NCI-H82 treated with DMSO at 0.1 percent for 48 hours (cell line): ENCODE data around the gene BCAR3.
"Not testable (repeated sequence)": the region's sequence is repeated elsewhere in the genome, so short reads cannot be mapped to it uniquely, and the experiment has no call there.

Experiments used
- DNase-seq: peaks from one replicate; lab custom pipeline; 2025; ENCODE audit not compliant: unreplicated experiment; lab: John Stamatoyannopoulos, UW

BCAR3 gene

DNA sequence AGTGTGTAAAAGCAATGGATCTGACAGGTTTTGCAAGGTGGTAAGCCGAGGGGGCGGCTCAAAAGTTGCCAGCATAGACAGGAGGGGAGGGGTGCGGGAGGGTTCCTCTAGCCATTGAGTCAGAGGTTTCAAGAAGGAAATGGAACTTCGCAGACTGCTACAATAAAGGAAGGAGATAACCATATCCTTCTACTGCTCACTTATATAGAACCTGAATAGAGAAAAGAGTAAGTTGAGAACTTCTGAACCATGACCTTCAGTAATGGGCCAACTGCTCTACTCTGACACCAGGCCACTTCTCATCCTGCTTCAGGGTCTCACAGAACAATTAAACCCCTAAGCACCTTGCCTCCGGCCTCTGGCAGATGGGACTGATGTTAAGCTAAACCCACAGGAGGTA, 26.3 kb upstream of the BCAR3 start:
- no peak for DNase-seq

- no peak for DNase-seq
Observed at GRCh38 chr1:93705892-93706500, 24.4 kb upstream of the BCAR3 start.

- DNase-seq = no peak
Observed at GRCh38 chr1:93704052-93704451, 22.4 kb upstream of the BCAR3 start.

DNA sequence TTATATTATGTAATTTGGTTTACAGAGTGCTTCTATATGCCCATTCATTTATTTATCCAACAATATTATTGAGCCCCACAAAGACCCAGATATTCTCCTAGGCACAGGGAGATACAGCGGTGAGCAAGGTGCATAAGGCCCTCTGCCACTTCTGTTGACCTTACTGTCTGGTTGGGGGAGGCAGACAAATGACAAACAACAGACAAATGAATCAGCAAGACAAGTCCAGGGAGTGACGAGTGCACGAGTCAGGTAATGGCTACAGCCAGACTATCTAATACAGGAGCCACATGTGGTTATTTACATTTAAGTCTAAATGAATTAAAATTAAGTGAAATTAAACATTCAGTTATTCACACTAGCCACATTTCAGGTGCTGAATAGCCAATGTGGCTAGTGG, 22.0 kb upstream of the BCAR3 start:
- DNase-seq = no peak

DNA sequence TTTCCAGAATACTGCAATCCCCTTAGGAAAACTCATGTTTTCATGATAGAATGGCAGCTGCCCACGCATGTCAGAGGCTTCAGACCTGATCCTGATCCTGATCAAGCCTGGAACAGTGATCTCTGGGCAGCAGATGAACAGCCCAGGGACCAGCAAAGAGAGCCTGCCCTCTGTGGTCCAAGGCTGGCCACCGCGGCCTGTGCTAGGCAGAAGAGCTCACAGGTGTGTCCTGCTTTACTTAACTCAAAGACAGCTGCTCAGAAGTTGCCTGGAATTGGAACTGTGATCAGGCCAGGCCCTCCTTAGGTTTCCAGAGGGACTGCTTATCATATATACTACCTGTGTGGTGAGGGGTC, 21.2 kb upstream of the BCAR3 start:
- DNase-seq = no peak

DNA sequence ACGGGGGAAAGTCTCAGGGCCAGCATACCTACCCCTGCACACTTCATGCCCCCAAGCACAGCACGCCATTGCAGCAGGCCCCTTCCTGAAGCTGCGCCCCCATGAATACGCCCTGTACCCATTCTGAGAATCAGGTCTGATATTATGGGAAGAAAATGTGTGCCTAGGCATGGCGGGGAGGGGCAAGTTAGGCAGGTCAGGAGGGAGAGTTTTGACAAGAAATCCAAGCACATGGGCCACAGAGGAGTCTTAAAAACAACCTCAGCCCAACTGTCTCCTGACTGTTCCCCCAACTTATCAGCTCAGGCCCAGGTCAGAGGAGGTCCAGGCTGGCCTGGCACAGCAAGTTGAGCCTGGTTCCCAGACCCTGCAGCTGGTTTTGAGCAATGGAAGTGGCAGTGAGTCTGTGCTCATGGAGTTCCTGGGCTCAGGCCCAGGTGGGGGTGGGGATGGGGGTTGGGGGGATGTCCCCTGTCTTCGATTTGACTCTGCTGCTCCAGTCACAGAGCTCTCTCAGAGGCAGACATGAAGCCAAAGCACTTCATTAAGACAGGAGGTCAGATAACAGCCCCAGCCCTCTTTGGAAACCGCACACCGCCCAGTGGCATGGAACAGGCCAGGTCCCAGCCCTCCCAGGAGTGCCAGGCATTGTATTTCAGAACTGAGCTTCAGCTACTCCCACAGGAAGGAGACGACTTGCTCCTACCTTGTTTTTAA, 20.6 kb upstream of the BCAR3 start:
- DNase-seq = no peak

DNA sequence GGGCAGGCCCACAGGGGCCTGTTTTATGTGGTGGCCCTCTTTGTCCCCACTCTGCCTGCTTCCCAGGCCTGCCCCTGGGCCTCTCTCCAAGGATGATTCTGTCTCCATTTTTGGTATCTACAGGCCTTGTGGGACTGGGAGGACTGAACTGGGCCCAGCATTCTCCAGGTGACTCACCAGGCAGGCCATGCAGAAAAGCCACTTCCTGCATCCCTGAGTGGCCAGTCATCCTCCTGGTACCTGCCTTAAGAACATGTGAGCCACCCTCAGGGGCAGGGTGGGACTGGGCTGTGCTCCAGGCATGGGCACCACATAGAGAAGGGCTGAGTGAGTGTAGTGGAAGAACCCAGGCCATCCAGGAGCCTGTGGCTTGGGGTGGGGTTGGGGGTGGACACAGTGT, 20.0 kb upstream of the BCAR3 start:
- no peak for DNase-seq

- DNase-seq = no peak
Observed at GRCh38 chr1:93700532-93701469, 19.2 kb upstream of the BCAR3 start.

GRCh38 chr1:93699503-93700168, 18.0 kb upstream of the BCAR3 start:
- DNase-seq = no peak

DNA sequence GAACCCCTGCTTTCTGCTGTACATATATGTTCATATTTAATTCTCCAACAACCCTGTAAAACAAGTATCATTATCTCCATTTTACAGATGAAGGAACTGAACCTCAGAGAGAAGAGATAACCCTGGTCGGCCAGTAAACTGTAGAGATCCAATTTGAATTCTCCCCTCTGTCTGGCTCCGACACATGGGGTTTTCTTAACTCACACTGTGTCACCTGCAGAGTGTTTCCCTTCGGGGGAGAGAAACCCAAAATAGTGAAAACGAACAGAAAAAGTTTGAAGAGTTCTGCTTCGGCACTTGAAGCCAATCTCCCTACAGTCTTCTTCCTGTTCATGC, 17.4 kb upstream of the BCAR3 start:
- no peak for DNase-seq

- no peak for DNase-seq
Observed at GRCh38 chr1:93698329-93699048, 16.9 kb upstream of the BCAR3 start.

DNA sequence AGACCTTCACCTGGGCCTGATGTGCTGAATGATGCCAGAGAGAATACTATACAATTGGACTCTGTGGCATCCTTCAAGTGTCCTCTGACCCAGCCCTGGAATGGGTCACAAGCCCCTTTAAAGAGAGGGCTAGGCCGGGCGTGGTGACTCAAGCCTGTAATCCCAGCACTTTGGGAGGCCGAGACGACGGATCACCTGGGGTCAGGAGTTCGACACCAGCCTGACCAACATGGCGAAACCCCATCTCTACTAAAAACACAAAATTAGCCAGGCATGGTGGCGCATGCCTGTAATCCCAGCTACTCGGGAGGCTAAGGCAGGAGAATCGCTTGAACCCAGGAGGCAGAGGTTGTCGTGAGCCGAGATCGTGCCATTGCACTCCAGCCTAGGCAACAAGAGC, 15.9 kb upstream of the BCAR3 start:
- DNase-seq = not testable (repeated sequence)

- DNase-seq = no peak
Observed at GRCh38 chr1:93695411-93696005, 13.9 kb upstream of the BCAR3 start.

DNA sequence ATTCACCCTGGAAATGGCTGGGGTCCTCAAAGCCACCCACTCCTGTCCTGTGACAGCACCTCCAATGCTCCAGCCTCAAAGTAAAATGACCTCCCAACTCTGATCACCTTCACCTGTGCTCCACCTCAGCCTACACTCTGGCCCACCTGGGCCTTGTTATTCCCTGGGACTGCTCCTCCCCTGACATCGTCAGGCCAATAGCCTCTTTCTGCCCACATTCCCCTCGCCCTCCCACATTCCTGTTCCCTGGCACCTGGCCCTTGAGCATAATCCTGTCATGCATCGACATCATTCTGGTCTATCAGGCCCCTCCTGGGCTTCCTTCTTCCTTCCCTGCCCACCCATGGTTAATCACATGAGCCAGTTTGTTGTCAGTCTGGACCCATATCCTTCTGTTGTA, 13.2 kb upstream of the BCAR3 start:
- no peak for DNase-seq

- DNase-seq = no peak
Observed at GRCh38 chr1:93694039-93694438, 12.4 kb upstream of the BCAR3 start.

GRCh38 chr1:93692983-93693591, 11.4 kb upstream of the BCAR3 start:
- no peak for DNase-seq

DNA sequence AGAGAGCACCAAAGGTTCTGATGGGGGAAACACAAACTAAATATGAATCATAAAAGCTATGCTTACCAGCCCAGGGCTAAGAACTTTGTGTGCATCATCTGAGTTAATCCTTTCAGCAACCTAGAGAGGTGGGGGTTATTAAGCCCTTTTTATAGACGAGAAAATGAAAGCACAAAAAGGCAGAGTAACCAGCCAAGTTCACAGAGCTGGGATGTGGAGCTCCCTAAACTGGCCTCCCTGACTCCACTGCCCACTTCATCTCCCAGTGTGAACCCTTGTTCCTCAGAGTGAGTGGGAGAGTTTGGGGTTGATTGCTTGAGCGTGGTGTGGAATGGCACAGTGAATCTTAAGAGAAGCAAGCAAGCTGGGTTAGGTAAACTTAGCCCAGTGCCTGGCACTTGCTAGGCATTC, 10.8 kb upstream of the BCAR3 start:
- DNase-seq = no peak

- DNase-seq = no peak
Observed at GRCh38 chr1:93692026-93692425, 10.4 kb upstream of the BCAR3 start.

DNA sequence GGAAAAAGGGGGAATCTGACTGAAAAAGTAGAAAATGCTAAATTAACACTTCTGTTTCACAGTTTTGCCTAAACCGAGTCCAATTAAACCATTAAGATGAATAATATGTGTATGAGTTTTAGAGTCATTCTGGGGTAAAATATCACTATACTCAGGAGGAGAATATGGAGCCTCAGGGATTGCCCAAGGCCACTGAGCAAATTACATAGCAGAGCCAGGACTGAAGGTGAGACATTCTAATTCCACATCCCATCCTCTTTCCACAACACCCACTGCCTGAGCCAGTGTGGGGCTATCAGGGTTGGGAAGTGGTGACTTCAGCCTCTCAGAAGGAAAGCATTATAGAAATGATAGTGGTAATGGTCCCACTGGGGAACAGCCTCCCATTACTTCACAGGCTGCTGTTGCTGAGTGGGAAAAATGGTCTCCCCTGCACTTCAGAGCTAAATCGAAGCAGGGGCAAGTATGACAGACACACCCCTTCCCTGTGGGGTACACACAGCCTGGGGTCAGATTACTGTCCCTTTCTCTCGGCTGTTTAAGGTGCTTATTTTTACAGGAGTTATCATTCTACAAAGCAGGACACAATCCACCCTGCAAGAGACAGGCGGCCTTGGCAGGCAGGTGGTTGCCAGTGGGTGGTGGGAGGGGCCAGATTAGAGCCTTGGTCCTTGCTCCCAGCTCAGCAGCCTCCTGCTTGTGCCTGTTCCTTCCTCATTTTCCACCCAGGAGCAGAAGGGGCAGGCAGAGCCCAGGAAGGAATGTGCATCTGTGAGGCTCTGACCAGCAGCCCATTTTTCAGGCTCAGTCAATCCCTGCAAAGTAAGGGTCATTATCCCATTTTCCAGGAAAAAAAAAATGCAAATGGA, 9.5 kb upstream of the BCAR3 start:
- no peak for DNase-seq
